GM18507 (cell line): ENCODE data around the gene ITK.

Experiments
- DNase-seq: peaks from one replicate; pipeline ENCODE4 v3.0.0; 2011; ENCODE audit warnings: low read depth; ENCODE audit not compliant: insufficient read length; ENCODE audit errors: extremely low spot score
- FAIRE-seq: peaks from 2 replicates; lab custom pipeline; 2011; peaks lifted over from hg19 to GRCh38; lab: Jason Lieb, UNC

Gene ITK

GRCh38 chr5:157180374-157181264 lies at the start of gene ITK:
TSS of gene ITK (plus strand) at chr5:157180840. CDS start at chr5:157180978, 138 bp downstream.
- DNase-seq (no peak), FAIRE-seq (no peak)

DNA sequence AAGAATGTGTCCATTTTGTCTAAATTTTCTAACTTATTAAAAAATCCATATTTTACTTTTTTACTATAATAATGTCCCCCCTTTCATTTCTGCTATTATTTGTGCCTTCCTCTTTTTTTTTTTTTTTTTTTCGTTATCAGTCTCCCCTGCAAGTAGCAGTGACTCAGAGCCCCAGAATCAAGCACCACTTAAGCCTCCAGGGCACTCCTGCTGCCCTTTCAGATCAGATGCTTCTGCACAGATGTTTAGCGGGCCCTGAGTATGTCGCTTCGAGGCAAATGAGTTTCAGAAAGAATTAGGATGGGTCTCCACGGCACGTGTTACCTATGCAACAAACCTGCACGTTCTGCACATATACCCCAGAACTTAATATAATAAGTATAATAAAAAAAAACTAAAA lies 49.7 kb upstream of the ITK start:
- DNase-seq (no peak), FAIRE-seq (no peak)

DNA sequence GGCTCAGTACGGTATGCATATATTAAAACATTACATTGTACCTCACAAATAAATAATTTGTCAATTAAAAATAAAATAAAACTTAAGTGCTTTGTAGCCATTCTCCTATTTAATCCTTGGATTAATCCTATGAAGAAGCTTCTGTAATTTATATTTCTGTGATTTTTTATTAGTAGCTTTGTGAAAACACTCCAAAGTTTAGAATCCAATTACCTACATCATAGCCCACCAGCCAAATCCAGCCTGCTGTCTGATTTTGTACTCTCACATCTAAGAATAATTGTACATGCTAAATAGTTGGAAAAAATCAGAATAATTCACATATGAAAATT lies 48.4 kb upstream of the ITK start:
- DNase-seq (no peak), FAIRE-seq (no peak)

DNA sequence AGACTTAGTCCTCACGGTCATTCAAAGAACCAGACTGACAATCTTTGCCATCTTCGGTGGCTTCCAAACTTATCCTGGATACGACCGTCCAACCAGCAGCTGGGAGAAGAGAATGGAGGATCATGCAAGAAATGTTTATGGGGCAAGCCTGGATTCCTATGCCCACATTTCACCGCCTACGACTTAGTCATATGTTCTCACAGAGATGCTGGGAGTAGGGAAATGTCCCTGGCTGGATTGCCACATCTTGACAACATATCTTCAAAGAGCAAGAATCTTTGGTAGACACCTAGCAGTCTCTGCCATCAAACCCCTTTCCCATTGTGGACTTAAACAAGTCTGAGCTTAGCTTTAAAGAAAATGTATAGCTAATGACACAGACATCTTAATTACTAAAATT lies 42.9 kb upstream of the ITK start:
- no peak for DNase-seq

DNA sequence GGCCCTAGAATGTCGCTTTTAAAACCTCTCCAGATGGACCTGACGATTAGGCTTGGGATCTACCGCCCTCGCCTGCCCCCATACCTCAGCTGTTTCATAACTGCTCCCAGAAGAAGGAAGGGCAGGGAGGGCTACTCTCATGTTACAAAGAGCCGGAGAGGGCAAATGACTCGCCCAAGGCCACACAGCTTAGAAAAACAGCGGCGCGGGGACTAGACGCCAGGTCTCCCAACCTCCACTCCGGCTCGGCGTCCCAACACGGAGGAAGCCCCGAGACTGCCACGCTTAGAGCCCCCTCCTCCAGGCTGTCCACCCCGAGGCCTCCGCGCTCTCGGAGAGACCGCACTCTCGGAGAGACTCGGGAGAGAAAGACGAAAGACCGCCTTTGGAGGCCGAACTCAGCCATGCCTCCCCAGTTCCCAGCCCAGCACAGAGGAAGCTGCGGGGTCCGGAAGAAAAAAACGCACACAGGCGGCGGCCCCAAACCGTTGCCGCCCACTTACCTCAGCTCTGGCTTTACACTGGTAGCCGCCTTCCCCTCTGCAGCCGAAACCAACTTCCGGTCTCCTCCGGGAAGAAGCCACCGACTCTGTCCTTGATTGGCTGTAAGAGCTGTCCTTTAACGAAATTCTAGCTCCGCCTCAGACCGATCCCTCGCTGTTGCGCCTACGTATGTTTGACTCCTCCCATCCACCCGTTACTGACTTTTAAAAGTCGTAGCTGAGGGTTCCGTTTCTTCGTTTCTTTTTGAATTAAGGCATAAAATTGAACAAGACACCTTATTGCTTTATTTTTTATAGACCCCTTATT lies 38.1 kb upstream of the ITK start, which contains the start of gene MED7:
TSS of gene MED7 (minus strand) at position 549 of the 810 bp plus-strand sequence. CDS start 3,434 bp downstream, outside the sequence.
- DNase-seq (peak; percentile 93), FAIRE-seq (peak; percentile 100)

More for the DNA sequence above, 42.9 kb upstream of the ITK start:
- no peak for FAIRE-seq

GRCh38 chr5:157143127-157143971 lies 37.3 kb upstream of the ITK start:
- DNase-seq: peak; percentile 25
- FAIRE-seq: no peak

DNA sequence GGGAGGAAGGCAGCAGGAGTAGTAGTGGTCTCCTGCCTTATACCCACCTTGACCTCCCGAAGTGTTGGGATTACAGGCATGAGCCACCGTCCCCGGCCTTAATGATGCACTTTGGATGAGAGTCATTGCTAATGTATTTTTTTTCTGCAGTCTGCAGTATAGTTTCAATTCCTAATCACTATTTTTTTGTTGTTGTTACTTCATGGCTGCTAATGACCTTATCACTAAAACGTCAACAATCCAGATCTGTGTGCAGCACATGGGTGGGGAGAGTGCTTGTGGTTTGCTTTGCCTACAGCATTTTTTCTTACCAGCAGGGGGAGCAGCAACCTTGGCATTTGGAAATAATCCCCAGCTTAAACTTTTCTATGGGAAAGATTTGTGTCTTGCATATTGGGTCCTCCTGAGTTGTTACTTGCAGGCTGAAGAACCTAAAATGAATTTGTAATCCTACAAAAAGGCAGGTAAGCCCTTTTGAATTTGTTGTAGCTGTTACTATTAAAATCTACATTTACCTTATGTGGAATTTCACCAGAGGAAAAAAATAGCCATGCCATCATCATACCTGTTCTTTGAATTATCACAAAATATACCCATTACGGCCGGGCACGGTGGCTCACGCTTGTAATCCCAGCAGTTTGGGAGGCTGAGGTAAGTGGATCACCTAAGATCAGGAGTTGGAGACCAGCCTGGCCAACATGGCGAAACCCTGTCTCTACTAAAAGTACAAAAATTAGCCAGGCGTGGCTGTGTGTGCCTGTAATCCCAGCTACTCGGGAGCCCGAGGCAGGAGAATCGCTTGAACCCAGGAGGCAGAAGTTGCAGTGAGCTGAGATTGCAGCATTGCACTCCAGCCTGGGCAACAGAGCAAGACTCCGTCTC lies 31.7 kb upstream of the ITK start:
- peak; percentile 40 for DNase-seq
- FAIRE-seq: peak; percentile 88

GRCh38 chr5:157150995-157151394 lies 29.6 kb upstream of the ITK start:
- DNase-seq: no peak
- no peak for FAIRE-seq

GRCh38 chr5:157155297-157155696 lies 25.3 kb upstream of the ITK start:
- no peak for DNase-seq
- no peak for FAIRE-seq

DNA sequence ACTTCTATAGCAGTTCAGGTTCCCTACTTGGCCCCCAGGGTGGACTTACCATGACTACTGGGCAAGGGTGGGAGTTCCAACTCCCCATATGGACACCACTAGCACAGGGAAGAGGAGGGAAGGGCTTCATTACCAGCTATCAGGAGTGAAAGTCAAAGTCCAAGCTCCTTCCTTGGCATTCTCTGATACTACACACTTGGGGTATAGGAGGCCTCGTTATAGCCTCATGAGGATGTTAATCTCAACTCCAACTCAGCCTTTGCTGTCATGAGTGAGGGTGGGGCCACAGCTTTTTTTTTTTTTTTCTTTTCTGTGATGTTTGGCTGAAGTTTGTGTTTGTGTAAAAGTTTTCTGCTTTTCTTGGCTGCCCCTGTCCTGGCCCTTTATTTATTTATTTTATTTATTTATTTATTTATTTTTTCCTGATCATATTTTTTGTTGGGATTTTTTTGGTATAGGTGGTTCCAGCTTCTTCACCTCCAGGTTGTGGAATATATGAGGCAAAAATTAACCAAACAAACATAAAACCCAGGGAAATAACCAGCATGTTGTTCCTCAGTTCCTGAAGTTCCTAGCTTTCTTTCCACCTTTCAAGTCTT lies 23.2 kb upstream of the ITK start:
- FAIRE-seq (no peak), DNase-seq (no peak)

DNA sequence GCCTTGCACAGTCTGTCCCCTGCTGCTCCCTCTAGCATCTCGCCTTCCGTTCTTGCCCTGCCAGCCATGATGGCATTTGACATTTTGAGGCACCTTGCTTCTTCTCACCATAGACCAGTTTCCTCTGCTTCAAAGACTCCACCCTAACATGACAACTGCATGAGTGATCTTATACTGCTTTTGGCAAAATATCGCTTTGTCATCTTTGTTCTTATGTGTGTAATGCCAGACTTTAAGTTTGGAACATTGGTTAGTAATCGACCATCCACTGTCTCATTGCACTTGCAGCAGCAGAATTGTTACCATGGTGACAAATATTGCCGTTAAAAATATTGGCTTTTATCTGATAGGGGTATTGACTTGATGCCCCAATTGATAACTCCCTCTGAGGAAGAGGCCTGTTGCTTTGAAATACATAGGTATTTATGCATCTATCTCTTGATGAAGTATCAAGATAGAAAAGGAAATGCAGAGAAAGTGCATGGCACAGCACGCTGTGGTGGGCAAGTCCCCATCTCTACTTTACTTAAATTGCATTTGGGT lies 21.4 kb upstream of the ITK start:
- DNase-seq: no peak
- no peak for FAIRE-seq

GRCh38 chr5:157160001-157160400 lies 20.6 kb upstream of the ITK start:
- no peak for DNase-seq
- FAIRE-seq: no peak

DNA sequence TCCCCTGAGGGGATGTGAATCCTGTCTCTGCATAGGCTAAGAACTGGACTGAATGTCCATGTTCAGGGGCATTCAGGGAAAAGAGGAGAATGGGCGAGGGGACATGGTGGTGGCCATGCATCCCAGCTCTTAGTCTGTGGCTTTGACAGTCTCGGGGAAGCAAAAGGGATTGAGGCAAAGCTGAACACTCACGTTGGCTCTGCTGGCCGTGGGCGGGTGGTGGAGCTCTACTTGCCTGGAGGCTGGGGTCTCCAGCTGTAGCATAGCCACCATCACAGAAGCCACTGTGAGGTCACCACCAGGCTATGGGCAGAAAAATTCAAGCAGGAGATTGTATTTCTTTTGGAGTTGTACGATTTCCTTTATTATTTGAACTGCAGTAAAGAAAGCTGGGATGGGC lies 18.6 kb upstream of the ITK start:
- no peak for FAIRE-seq

GRCh38 chr5:157162919-157163510 lies 17.6 kb upstream of the ITK start:
- DNase-seq (no peak), FAIRE-seq (no peak)

More for the DNA sequence above, 18.6 kb upstream of the ITK start:
- DNase-seq: no peak

GRCh38 chr5:157164521-157164920 lies 16.1 kb upstream of the ITK start:
- FAIRE-seq: no peak

DNA sequence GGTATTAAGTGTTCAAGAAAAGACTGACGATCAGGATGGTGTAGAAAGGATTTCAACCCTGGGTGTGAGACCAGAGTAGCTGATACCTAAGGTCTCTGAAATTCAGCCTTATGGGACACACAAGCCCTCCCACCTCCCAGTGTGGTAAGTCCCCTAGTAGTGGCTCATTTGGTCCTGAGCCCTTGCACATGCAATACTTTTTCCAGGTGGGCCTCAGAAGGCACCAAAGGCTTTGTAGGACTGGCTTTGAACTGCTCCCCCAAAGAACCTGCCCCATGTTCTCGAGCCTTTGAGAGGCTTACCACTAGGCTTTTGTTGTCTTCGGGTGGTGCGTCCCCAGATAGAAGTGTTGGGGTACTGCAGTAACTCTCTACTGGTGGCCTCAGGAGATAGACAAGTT lies 15.4 kb upstream of the ITK start:
- FAIRE-seq: no peak

More at GRCh38 chr5:157164521-157164920, 16.1 kb upstream of the ITK start:
- DNase-seq: no peak

DNA sequence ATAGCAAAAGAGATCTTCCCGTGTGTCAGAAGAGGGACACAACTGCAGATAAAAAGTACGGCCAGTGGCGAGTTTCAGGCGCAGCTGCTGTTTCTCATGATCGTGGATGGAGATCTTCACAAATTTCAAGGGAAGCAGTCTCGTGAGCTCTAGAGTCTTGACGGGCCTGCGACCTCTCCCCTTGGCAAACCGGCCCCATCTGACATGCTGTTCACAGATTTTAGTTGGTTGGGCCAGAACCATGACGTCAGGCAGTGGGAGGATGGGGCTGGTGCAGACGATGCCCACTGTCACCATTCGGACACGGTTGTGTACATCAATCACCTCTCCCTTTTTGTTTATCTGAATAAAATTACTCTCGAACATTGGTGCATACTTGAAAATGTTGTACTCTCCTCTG lies 15.0 kb upstream of the ITK start:
- FAIRE-seq: no peak

More for the DNA sequence above, 15.4 kb upstream of the ITK start:
- DNase-seq: no peak

More for the DNA sequence above, 15.0 kb upstream of the ITK start:
- no peak for DNase-seq
